Fibroblast of skin of left biceps (primary cell): Measurements from ENCODE around the gene RELN.
"Not testable (repeated sequence)": the region's sequence is repeated elsewhere in the genome, so short reads cannot be mapped to it uniquely, and the experiment has no call there.

ENCODE experiments used
- DNase-seq, 2 experiments: peaks; one replicate each; pipeline ENCODE4 v3.0.0-alpha.2; 2013; ENCODE audit warnings: low read depth in 2 of 2

RELN gene

DNA sequence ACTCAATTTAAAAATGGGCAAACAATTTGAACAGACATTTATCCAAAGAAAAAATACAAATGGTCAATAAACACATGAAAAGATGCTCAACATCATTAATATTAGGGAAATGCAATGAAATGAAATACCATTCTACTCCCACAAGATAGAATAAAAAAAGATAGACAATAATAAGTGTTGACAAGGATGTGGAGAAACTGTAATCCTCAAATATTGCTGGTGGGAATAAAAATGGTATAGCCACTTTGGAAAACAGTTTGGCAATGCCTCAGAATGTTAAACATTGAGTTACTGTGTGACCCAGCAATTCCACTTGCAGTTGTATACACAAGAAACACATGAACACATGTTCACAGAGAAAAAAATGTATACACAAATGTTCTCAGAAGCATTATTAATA lies 197.6 kb downstream of the RELN start:
- DNase-seq, result no peak

DNA sequence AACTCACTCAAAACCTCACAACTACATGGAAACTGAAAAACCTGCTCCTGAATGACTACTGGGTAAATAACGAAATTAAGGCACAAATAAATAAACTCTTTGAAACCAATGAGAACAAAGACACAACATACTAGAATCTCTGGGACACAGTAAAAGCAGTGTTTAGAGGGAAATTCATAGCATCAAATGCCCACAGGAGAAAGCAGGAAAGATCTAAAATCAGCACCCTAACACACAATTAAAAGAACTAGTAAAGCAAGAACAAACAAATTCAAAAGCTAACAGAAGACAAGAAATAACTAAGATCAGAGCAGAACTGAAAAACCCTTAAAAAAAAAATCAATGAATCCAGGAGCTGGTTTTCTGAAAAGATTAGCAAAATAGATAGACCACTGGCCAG lies 202.4 kb downstream of the RELN start:
- DNase-seq, result not testable (repeated sequence)

DNA sequence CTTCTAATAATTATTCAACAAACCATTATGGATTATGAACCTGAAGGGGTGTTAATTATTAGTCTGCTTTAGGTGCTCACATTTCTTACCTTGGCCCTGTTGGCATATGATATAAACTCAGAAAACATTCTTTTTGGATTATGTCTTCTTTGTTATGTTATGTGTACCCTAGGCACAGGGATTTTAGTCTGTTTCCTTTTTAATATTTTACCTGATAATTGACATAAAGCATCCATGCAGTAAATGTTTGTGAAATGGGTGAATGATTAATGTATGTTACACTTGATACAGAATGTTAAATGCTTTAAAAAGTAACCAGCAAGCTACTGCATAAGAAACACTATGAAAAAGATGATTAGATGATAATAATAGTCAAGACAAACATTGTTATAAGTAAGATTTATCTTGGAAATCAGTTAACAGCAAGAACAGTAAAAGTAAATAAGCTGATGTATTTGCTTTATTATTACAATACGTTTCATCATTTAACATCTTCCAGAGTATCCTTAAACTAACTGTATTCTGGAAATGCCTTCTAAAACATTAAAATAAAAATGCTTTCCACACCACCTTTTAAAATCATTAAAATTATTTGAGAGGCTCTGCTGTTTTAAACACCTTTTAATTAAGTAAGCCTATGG lies 204.7 kb downstream of the RELN start:
- DNase-seq, result no peak

DNA sequence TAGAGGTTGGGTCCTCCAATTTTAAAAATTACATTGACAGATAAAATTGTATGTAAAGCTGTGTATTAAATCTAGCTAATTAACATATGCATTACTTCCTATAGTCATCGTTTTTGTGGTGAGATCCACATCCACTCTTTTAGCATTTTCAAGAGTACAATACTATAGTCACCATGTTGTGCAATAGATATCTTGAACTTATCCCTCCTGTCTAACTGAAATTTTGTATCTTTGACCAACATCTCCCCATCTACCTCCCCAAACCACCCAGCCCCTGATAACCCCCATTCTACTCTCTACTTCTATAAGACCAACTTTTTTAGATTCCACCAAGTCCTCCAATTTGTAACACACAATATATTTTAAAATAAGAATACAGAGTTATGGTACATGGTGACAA lies 208.0 kb downstream of the RELN start:
- DNase-seq, result no peak

DNA sequence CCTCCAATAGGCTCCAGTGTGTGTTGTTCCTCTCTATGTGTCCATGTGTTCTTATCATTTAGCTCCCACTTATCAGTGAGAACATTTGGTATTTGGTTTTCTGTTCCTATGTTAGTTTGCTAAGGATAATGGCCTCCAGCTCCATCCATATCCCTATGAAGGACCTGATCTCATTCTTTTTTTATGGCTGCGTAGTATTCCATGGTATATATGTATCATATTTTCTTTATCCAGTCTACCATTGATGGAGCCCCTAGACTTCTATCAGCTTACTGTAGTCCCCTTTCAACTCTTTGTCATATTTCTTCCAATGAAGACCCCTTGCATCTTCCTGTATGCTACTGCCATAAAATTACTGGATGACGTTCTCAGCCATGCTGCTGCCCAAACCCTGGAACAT lies 208.9 kb downstream of the RELN start:
- not testable (repeated sequence) for DNase-seq

DNA sequence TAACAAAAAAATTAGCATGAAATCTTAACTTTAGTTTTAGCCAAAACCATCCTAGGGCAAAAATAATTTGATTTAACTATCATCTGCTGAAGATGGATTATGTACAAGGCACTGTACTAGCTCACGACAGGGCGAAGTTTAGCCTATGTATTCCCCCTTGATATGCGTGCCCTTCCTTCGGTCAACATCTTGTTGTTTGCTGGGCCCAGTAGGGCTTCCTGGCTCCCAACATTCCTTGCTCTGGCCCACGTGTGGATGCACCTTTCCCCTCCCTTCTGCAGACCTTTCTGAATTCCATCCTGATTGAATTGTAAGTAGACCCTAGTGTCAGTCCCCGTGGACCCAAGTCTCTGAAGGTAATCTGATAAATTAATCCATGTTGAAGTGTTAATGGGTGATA lies 212.0 kb downstream of the RELN start:
- DNase-seq, result no peak

DNA sequence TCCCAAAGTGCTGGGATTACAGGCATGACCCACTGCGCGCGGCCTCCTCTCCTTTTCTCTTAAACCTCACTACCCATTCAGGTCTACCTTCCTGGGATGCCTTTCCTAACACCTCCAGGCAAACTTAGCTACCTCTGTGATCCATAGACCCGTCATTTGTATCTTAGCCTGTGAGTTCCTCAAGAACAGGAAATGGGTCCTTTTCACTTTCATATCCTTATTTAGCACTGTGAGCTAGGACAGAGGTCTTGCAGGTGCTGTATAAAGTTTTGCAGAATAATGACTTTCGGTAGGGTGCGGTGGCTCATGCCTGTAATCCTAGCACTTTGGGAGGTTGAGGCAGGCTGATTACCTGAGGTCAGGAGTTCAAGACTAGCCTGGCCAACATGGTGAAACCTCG lies 215.7 kb downstream of the RELN start:
- DNase-seq, result no peak

DNA sequence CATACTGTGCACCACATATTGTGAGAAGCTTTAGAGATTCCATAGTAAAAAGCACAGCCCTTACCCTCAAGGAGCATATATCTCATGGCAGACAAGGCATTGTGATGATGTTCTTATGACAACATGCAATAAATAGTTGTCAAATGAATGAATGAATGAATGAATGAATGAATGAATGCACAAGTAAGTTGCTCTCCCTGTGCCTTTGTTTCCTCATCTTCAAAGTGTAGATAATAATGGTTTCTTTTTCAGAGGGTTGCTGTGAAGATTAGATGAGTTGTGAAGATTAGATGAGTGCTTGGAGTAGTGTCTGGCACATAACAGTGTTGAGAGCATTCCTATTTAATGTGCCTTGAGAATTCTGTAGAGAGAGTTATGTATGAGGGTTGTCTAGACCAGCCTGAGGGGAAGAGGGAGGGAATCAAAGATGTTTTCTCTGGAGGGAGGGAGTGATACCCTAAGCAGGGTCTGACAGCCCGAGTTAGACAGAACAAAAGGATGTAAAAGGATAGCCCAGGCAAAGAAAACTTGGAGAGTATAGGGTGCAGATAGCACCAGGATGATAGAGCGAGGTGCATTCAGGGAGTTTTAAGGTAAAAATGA lies 217.2 kb downstream of the RELN start:
- DNase-seq, result no peak

DNA sequence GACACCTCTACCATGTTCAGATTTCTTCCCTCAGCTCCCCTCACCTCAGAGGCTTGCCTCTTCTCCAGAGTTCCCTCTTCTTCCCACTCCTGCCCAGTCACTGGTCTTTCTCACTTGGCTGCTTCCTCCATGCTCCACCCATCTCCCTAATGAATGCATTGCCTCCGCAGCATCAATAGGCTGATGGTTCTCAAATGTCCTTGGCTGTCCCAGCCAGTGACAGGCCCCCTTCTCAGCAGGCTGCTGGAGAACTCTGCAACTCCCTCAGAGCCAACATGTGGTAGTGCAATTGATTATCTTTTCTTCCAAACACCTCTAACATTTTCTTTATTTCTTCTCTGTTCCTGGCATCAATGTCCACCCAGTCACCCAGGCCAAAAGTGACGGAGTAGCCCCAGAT lies 218.2 kb downstream of the RELN start:
- DNase-seq, result no peak

DNA sequence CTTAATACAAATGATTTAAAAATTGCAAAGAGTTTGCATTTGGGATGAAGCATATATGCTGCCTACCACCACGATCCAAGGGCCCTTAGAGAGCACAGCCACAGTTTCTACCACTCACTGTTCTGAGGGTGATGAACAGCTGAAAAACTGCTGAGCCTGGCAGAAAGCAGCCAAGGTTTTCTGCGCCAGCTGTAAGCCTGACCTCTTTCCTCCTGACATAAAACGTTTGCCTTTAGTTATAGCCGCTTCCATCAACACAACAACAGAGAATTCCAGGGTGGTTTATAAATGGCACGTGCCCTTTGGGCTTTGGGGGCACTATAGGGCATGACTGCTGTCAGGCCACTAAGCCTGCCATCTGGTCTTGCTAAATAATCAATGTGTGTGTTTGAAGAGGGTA lies 222.8 kb downstream of the RELN start:
- DNase-seq, result no peak

DNA sequence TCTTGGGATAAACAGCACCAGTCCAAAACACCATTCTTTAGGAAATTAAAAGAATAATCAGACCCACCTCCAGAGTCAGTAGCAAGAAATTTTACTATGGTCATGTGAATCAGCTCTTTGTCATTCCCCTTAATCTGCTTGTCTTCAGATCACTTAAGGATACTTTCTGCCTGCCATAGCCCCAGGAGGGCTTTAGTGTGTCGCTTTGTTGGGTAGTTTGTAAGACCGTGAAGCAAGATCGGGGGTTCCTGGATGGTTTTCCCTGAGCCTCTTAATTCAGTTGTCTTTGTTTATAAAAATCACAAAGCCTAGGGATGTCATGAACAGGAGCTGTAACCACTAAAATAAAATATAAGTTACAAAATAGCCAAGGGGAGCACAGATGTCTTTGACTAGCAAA lies 223.6 kb downstream of the RELN start:
- no peak for DNase-seq

DNA sequence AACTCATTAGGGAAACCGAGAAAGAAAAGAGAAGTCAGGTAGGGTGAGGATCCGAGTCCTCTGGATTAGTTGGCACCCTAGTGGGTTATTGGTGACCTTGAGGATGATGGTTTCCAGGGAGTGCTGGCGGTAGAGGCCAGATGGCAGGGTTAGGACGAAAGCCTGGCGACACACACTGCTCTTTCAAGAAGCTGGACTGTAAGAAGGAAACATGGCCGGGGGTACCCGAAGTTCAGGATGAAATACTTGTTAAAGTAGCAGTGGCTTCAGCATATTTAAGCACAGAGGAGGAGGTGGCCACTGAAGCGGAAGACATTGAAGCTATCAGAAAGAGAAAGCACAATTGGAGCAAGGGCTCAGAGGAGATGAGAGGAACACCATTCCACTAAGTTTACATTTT lies 224.6 kb downstream of the RELN start:
- no peak for DNase-seq

DNA sequence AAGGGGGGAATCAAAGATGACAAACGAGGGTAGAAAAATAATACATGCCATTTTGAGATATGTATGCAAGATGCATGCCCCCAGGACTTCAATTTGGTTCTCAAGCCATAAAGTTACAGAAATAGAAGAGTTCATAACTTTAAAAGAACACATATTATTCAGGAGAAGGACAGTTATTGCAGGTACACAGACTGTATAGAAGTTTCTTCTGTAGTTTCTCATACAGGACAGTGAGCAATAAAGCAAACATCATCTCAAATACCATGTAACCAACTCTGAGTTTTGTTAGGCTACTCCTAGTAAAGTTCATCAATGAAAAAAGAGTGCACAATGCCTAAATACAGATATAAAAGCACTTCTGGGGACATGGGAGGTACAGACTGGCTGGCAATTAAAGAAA lies 226.6 kb downstream of the RELN start:
- DNase-seq, result no peak

DNA sequence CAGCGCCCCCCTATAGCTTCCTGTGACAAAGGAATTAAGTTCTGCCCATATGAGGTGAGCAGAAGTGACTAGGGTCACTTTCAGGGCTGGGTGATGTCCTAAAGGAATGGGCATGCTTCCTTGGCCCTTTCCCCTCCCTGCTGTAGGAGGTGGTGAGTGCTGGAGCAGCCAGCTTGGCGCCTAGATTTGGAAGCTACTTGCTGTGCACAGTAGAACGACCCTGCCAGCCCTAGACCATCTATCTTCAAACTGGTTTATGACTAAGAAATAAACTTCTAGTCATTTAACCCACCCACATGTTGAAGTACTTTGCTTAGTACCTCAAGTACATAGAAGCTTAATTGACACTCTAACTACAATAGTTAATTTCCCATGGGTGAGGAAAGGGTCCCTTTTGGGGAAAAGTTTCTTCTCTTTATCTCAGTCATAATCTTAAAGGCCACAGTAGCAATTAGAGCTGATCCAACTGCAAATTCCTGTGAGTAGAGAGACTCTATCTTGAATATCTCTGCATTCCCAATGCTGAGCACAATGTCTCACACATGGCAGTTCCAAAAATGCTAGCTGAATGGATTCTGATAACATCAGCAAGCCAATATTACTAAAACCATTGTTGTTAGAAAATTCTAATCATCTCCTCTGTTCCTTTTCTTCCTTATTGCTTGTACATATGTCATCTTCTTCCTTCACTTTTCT lies 227.2 kb downstream of the RELN start:
- DNase-seq, result no peak

DNA sequence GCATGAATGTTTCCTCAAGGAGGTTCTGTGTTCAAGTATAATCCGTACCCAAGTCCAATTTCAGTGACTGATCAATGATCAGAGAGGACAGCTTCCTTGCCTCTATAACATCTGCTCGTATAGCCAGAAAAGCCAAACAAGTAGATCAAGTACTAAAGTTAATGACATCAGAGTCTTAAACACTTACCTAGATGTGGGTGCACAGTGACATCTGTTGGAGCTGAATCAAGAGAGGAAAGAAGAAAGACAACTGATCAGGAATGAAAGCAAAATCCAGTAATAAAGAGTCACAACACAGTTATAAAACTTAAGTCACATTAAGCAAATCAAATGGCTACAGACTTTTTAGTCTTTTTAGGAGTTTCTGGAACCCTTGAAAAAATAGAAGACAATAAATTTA lies 236.5 kb downstream of the RELN start:
- DNase-seq, result no peak

DNA sequence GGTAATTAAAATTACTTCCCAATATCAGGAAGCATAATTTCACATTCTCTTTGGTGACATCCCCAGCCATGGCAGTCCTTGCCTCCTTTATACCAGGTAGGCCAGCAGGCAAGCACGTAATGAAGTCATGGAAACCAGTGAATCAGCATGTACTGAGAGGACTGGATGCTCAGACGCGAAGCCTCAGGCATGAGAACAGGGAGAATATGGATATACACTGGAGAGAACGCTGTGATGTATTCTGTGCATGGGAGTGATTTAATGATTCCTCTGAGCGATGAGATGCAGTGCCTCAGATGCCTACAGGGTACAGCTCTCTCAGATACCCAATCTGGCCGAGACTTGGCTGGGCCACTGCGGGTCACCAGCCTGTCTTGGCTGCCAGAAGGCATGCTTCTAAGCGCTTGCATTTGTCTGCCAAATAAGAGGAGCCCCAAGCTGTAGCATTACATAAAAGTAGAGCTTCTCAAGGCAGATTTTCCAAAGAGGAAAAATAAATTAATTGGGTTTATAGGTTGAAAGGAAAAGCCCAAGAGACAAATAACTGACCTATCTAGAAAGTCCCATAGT lies 238.1 kb downstream of the RELN start:
- DNase-seq, result no peak

DNA sequence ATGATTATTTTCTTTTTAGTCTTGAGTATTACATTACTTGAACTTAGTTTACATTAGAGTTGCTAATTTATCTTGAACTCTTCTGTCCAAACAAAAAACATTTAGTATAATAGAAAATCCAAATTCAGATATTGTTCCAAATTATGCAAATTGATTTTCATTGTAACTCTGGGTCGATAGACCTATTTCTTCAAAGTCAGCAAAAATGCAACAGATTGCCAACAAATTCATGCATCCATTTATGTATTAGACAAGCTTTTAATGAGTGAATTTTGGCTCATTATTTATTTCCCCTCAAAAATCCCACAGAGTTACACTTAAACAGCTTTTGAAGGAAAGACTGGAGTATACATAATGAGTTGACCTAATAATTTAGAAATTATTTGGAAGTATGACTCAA lies 240.8 kb downstream of the RELN start:
- DNase-seq, result no peak

DNA sequence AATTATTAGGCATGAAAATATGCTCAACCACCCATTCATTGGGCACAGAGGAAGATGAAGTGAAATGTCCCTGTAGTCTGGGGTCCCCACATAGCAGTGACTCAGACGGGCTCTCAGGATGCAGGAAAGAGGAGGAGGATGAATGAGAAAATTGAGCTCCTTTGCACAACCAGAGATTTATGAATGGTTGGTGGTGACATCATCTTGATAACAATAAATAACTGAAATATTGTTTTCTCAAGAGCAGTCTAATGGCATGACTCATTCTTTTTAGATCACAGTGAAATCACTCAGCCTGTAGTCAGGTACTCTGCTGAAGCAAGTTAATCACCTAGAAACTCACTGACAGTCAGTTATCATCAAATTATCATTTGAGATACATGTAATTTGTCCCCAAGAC lies 254.1 kb downstream of the RELN start:
- no peak for DNase-seq

DNA sequence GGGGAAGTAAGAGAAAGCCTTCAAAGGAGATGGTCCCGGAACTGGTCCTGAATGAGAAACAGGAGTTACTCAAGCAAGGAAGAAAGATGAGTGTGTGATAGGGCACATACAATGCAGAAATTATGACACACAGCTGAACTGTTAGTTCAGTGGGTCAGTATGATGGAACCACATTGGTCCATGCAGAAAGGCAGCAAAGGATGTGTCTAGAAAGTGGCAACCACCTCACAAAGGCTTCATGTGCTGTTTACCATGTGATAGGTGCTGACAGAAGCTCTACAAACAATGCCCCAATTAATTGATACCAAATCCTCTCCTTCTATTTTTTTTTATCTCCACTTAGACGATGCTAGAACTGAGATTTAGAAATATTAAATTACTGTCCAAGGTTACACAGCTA lies 258.3 kb downstream of the RELN start:
- DNase-seq, result no peak

DNA sequence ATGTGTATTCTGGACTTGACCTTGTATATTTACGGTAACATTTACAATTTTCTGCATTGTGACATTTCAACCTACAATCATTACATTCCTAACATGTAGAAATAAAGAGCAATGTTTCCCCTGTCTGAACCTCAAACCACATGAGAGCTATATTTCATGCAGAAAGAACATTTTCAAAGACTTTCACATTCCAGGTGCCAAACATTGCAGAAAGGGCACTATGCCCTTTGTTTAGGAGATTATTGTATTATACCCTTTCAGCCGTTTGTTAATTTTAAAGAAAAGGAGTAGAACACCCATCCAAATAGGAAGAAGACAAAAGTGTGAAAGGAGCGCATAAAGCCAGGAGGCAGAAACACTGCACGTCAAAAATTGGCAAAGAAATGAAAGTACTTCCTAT lies 260.4 kb downstream of the RELN start:
- no peak for DNase-seq

DNA sequence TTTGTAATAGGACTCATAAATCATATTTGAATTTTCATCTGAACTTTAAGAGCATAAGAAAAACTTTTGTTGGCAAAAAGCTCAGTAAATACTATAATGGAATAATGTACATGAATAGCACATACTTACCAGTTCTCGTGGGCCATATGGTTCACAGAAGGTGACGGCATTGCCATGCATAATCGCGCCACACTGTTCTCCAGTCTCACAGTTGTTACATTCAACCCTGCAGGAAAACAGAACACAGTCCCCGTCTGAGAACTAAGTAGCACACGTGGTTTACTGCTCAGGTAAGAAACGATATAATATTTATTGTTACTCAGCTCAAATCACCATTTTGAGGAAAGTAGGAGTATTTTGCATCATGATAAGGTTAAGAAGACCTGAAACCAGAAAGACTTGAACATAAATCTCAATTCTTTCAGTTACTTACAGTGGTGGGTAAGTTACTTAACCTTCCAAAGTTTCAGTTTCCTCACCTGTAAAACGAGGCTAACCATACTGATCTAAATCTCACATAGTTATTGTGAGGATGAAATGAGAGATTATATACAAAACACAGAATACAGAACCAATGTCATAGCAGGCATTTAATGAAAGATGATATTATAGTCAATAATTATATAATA lies 261.4 kb downstream of the RELN start:
- DNase-seq, result no peak

DNA sequence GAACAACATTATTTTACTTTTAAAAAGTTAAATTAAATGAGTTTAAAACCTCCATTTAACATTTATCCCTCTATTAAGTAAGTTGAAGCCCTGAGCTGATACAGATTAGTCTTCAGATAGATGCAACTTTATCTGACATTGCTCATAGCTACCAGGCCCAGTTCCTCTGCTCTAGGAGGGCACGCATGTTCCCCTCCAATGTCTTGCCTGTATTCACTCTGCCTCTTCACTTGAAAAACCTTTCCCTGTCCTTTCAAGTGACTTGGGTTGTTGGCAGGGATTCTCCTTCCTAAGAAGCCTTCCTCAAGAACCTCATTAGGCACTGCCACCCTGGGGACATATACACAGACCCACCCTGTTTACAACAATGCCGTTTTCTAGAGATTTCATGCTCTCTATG lies 270.4 kb downstream of the RELN start:
- no peak for DNase-seq
